HepG2 (cell line): ENCODE results near the gene RPS6KC1. TPM values are rescaled to one million over a fixed set of nuclear protein-coding genes. Genes with fewer than 3 reads are reported as not detected.
A peak's percentile ranks its signal among the peaks of the same experiment; 100 is the strongest.

Experiments
- AFF4 ChIP-seq: sonication (generic); formaldehyde crosslinking; IDR thresholded peaks from 2 replicates; pipeline ENCODE4 v1.4.0; 2020; ENCODE audit warnings: missing genetic modification reagents
- BHLHE40 ChIP-seq: IDR thresholded peaks from 2 replicates; pipeline ENCODE4 v1.6.1; 2011; ENCODE audit warnings: low read length, improper control_type of control experiment
- CEBPG ChIP-seq: IDR thresholded peaks from 2 replicates; pipeline ENCODE4 v1.6.1; 2016
- HES4 ChIP-seq: sonication (generic); formaldehyde crosslinking; IDR thresholded peaks from 2 replicates; pipeline ENCODE4 v1.9.0; 2021; ENCODE audit warnings: mild to moderate bottlenecking, missing genetic modification reagents, borderline replicate concordance
- IKZF1 ChIP-seq: fragments of 450-650 bp; IDR thresholded peaks from 2 replicates; pipeline ENCODE4 v1.7.1; 2016
- MEF2D ChIP-seq: sonication (generic); formaldehyde crosslinking; IDR thresholded peaks from 2 replicates; pipeline ENCODE4 v1.5.1; 2020; ENCODE audit warnings: mild to moderate bottlenecking, missing genetic modification reagents
- NCOR1 ChIP-seq: fragments of 200-600 bp; sonication (generic); IDR thresholded peaks from 2 replicates; pipeline ENCODE4 v1.7.0; 2017; ENCODE audit warnings: antibody characterized with exemption, low read length, borderline replicate concordance
- PAWR ChIP-seq: sonication (generic); formaldehyde crosslinking; IDR thresholded peaks from 2 replicates; pipeline ENCODE4 v1.4.0; 2020; ENCODE audit warnings: missing genetic modification reagents, mild to moderate bottlenecking, borderline replicate concordance
- PPARG ChIP-seq: conservative IDR thresholded peaks from 2 replicates; pipeline ENCODE4 v1.6.1; 2016; ENCODE audit warnings: missing biosample characterization, missing genetic modification reagents
- RFXANK ChIP-seq: IDR thresholded peaks from 2 replicates; pipeline ENCODE4 v1.6.1; 2016
- SETDB1 ChIP-seq: sonication (generic); formaldehyde crosslinking; IDR thresholded peaks from 2 replicates; pipeline ENCODE4 v1.5.1; 2020; ENCODE audit warnings: missing genetic modification reagents, mild to moderate bottlenecking, borderline replicate concordance
- SKI ChIP-seq: fragments of 450-650 bp; IDR thresholded peaks from one replicate; pipeline ENCODE4 v1.6.1; 2018; ENCODE audit warnings: mild to moderate bottlenecking; ENCODE audit not compliant: partially characterized antibody
- SMC3 ChIP-seq: IDR thresholded peaks from 2 replicates; pipeline ENCODE4 v1.6.1; 2011; ENCODE audit warnings: low read length, improper control_type of control experiment
- SUZ12 ChIP-seq: fragments of 150-350 bp; IDR thresholded peaks from 2 replicates; pipeline ENCODE4 v1.6.1; 2014; ENCODE audit warnings: low read depth, low read length
- ZFP36L1 ChIP-seq: sonication (generic); formaldehyde crosslinking; IDR thresholded peaks from 2 replicates; pipeline ENCODE4 v1.8.0; 2022; ENCODE audit warnings: mild to moderate bottlenecking, missing genetic modification reagents, moderate library complexity
- ZFP41 ChIP-seq: sonication (generic); formaldehyde crosslinking; IDR thresholded peaks from 2 replicates; pipeline ENCODE4 v1.4.0; 2020; ENCODE audit warnings: mild to moderate bottlenecking, missing genetic modification reagents, borderline replicate concordance
- ZNF34 ChIP-seq: sonication (generic); formaldehyde crosslinking; IDR thresholded peaks from 2 replicates; pipeline ENCODE4 v1.4.0; 2020; ENCODE audit warnings: mild to moderate bottlenecking, missing genetic modification reagents, borderline replicate concordance
- ZNF558 ChIP-seq: sonication (generic); formaldehyde crosslinking; IDR thresholded peaks from 2 replicates; pipeline ENCODE4 v1.9.0; 2022; ENCODE audit warnings: mild to moderate bottlenecking, missing genetic modification reagents, borderline replicate concordance
- ZNF782 ChIP-seq: sonication (generic); formaldehyde crosslinking; IDR thresholded peaks from 2 replicates; pipeline ENCODE4 v1.4.0; 2020; ENCODE audit warnings: missing genetic modification reagents, mild to moderate bottlenecking, borderline replicate concordance
- ZSCAN29 ChIP-seq: sonication (generic); formaldehyde crosslinking; conservative IDR thresholded peaks from 2 replicates; pipeline ENCODE4 v1.4.0; 2020; ENCODE audit warnings: mild to moderate bottlenecking, missing genetic modification reagents
- polyA plus RNA-seq, 8 experiments: library from polyadenylated mRNA; depleted of rRNA in 3 of 8; stranded (reverse) in 7 of 8; unstranded in 1 of 8; fragments of >200 nt; fragmentation: Illumina TruSeq in 4 of 8; extraction: Trizol in 4 of 8; gene quantifications; 2 replicates each; pipeline versions ENCODE4 v1.2.1 to v1.2.3, GENCODE V29; 2011 to 2016; ENCODE audit warnings: low read depth in 4 of 8, missing spikeins in 1 of 8, mixed read lengths in 1 of 8; ENCODE audit not compliant: insufficient read depth in 1 of 8
- total RNA-seq, 5 experiments: library from RNA; depleted of rRNA; stranded (reverse); fragments of >200 nt; fragmentation: Illumina TruSeq; extraction: Trizol; gene quantifications; 2 replicates each; pipeline ENCODE4 v1.2.3, GENCODE V29; 2016; ENCODE audit warnings: low read depth in 1 of 5
- TF ChIP-seq, protein P1 (sequence below): sonication (generic); formaldehyde crosslinking; IDR thresholded peaks from 2 replicates; pipeline ENCODE4 v1.4.0; 2020; ENCODE audit warnings: missing genetic modification reagents
- TF ChIP-seq, protein P2 (sequence below): IDR thresholded peaks from 2 replicates; pipeline ENCODE4 v1.6.1; 2016; ENCODE audit warnings: mild to moderate bottlenecking, missing biosample characterization, missing genetic modification reagents
- TF ChIP-seq, protein P3 (sequence below): sonication (generic); formaldehyde crosslinking; conservative IDR thresholded peaks from 2 replicates; pipeline ENCODE4 v1.4.0; 2020; ENCODE audit warnings: missing genetic modification reagents

RPS6KC1 gene
- total and polyA plus RNA-seq, 2 of the 13 experiments (the other 11 are each of a cell fraction or from before 2014, with no cell fraction given) = 11.0 to 25.2 TPM

DNA sequence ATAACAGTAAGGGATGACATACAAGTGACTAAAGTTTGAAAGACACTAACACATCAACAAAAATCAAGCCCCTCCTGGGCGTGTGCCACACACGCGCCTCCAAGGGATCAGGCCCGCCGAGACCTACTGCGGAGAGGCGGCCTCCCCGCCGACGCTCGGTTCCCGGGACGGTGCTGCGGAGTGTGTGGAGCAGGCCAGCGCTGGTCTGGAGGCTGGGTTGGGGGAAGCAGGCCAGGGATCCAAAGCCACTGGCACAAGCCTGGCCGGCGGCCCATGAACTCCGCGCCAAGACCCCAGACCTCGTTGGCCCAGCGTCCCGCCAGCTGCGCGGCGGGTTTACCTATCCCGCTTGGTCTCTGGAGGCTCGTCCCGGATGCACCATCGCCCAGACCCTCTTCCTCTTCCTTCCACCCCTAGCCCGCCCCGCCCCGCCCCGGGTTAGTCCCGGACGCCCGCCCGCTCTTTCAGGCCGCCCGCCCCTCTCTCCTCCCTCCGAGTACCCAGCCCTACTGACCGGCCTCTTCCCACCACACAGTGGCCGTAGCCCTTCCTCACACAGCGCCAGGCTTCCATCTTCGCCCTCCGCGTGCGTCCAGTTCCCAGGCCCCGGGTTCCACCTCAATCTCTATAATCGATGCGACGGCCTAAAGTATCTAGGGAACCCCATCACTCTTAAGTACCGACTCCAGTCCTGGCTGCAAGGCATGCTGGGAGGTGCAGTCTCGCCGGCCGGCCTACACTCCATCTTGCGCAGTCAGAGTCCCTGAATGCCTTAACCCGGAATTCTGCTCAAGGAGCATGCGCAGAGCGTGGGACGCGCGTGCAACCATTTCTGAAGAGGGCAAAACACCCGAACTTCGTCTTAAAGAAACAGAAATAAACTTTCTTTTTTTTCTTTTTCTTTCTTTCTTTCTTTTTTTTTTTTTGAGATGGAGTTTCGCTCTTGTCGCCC, 35.7 kb upstream of the RPS6KC1 start, which contains the start of gene ANGEL2 (continued):
- no peak for TF ChIP-seq ZNF782 (CRISPR knock-in tag)
- TF ChIP-seq ZFP41 = no peak
- TF ChIP-seq SMC3 = no peak
- TF ChIP-seq HES4 (CRISPR knock-in tag) = no peak; the same call in 1 of the 2 replicates
- TF ChIP-seq AFF4 (CRISPR knock-in tag) = no peak
- no peak for TF ChIP-seq NCOR1
- no peak for TF ChIP-seq ZFP36L1
- TF ChIP-seq CEBPG (CRISPR knock-in tag) = peak; percentile 63
- no peak for TF ChIP-seq BHLHE40
- TF ChIP-seq, protein P1, sequence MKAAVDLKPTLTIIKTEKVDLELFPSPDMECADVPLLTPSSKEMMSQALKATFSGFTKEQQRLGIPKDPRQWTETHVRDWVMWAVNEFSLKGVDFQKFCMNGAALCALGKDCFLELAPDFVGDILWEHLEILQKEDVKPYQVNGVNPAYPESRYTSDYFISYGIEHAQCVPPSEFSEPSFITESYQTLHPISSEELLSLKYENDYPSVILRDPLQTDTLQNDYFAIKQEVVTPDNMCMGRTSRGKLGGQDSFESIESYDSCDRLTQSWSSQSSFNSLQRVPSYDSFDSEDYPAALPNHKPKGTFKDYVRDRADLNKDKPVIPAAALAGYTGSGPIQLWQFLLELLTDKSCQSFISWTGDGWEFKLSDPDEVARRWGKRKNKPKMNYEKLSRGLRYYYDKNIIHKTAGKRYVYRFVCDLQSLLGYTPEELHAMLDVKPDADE (CRISPR knock-in tag) = no peak
- TF ChIP-seq MEF2D (CRISPR knock-in tag) = peak; percentile 14; the same call in 1 of the 2 replicates
- TF ChIP-seq SKI = peak; percentile 27
- TF ChIP-seq IKZF1 = no peak
- no peak for TF ChIP-seq ZSCAN29 (CRISPR knock-in tag)
- TF ChIP-seq ZNF34 (CRISPR knock-in tag) = no peak; the same call in 1 of the 2 replicates
- no peak; the same call in 1 of the 2 replicates for TF ChIP-seq ZNF558 (CRISPR knock-in tag)
- TF ChIP-seq, protein P2, sequence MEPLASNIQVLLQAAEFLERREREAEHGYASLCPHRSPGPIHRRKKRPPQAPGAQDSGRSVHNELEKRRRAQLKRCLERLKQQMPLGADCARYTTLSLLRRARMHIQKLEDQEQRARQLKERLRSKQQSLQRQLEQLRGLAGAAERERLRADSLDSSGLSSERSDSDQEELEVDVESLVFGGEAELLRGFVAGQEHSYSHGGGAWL = peak; percentile 91
- peak; percentile 40; the same call in 1 of the 2 replicates for TF ChIP-seq SUZ12
- TF ChIP-seq, protein P3, sequence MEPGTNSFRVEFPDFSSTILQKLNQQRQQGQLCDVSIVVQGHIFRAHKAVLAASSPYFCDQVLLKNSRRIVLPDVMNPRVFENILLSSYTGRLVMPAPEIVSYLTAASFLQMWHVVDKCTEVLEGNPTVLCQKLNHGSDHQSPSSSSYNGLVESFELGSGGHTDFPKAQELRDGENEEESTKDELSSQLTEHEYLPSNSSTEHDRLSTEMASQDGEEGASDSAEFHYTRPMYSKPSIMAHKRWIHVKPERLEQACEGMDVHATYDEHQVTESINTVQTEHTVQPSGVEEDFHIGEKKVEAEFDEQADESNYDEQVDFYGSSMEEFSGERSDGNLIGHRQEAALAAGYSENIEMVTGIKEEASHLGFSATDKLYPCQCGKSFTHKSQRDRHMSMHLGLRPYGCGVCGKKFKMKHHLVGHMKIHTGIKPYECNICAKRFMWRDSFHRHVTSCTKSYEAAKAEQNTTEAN (CRISPR knock-in tag) = peak; percentile 83; the same call in 1 of the 2 replicates
- no peak for TF ChIP-seq SETDB1 (CRISPR knock-in tag)
- no peak for TF ChIP-seq RFXANK (CRISPR knock-in tag)
- TF ChIP-seq PAWR (CRISPR knock-in tag) = no peak
- 0 out of 2 replicates have a peak, but pooled peaks have one; percentile 26 for TF ChIP-seq PPARG
